ENCODE data around the gene VSX2.
A peak's percentile ranks its signal among the peaks of the same experiment; 100 is the strongest.

VSX2 gene

GRCh38 chr14:74302152-74302628 lies 62.9 kb downstream of the VSX2 start:
- peak; percentile 55 for DNase-seq (ENCODE audit: low spot score)

GRCh38 chr14:74302634-74303569 lies 63.7 kb downstream of the VSX2 start, which contains the start of gene ABCD4:
TSS of gene ABCD4 (minus strand) at chr14:74302934. CDS start at chr14:74302912, 22 bp downstream.
- peak; percentile 77 for DNase-seq (ENCODE audit: low spot score)

- DNase-seq (ENCODE audit: low spot score) = no peak
Observed at GRCh38 chr14:74308695-74309094, 69.4 kb downstream of the VSX2 start.

- DNase-seq (ENCODE audit: low spot score) = no peak
Observed at GRCh38 chr14:74309125-74310022, 70.1 kb downstream of the VSX2 start.

- no peak for DNase-seq (ENCODE audit: low spot score)
Observed at GRCh38 chr14:74312161-74312560, 72.9 kb downstream of the VSX2 start.

Measured in germinal center (tissue), 1 donor.